GM19193 (cell line): ENCODE measurements around the gene RHOT1.

Source experiments
- POLR2A ChIP-seq: IDR thresholded peaks from 4 replicates; pipeline ENCODE4 v1.6.1; 2011; ENCODE audit not compliant: insufficient read depth, insufficient read length; ENCODE audit errors: extremely low read depth

Gene RHOT1

DNA sequence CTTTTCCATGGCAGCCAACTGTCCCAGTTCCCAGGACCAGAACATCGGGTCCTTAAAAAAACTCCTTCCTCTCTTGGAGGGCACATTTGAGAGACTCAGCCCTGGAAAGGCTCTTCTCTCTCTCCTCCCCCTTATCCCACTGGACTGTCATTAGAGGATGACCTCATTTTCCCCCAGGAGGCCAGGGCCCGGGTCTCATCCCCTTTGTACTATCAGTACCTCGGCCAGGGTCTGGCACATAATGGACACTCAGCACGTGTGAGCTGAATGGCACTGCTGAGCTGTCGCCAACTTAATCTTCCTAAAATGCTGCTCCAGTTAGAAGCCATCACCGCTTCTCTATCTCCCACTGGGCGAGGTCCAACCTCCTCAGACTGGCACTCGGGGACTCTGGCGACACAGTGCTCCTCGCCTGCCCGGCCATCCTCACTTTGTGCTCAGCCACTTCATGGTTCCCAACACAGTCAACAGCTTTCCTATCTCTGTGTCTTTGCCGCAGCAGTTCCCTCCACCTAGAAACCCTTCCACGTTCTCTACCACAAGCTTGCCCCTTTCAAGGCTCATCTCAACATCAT, 119.7 kb downstream of the RHOT1 start:
- no peak for TF ChIP-seq POLR2A

DNA sequence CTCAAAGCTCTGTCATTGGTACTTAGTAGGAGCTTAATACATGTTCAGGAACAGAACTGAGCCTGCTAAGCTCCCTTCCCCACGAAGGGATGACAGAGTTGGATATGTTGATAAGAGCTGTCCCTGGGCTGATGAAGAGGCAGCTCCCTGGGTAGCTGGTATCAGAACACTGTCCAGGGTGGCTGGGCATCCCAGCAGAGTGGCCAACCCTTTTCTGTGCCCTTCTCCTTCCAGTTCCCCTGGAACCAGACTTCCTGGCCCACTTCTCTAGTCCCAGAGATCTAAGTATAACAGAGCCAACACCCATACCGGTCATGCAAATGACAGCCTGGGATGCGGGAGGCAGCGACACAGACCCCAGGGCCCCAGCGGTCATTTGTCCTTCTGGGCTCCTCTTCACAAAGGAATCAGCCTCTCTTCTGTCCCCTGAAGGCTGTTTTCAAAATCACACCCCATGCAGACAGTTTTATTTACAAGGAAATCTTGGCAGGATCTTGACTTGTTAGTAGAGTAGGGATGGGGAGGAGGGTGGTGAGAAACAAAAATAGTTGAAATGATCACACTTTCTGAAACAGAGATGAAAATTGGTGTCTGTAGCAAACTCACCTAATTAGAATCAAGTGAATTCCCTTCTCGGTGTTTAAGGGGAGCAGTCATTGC, 122.0 kb downstream of the RHOT1 start:
- no peak for TF ChIP-seq POLR2A

DNA sequence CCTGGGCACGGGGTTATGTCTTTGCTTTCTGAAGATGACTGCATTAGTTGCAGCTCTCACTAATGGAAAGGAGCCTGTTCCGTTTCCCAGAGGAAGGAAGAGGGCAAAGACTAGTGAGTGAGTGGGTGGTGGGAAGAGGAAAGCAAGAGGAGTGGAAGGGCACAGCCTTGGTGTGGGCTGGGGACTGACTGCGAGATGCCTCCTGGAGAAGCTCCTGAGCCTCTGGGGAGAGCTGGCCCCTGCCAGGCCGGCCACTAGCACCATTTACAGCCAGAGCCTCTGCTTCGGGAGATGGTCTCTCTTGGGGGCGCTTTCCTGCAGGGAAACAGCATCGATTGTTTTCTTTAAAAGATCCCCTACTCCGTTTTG, 122.5 kb downstream of the RHOT1 start:
- TF ChIP-seq POLR2A: no peak

DNA sequence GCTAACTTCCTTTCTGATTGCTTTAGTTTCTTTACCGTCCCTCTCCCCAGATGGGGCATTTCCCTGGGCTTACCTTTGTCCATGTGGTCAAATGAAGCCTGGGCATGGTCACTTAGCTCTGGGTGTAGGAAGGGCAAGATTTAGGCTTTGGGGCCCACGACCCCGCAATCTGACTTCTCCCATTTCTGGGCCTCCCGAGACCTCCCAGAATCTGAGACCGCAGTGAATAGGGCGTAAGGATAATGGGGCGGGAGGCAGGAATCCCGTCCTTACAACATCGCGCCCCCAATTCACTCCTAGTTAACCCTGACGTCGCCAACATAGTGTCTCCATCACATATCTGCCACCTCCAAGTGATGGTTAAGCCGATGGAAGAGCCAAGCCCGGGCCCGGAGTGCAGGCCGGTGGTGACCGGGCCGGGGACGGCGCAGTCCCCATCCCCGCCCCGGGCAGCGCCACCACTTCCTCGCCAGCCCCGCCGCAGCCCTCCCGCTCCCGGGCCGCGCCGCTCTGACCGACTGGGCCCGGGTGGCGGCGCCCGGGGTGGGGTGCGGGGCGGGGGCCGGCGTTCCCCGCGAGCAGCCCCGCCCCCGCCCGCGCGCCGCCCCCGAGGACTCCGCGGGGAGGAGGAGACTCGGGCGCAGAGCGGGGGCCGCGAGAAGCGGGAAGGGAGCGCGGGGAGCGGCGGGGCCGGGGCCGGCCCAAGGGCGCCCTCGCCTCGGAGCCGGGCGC, 123.1 kb downstream of the RHOT1 start, which contains the start of gene RHBDL3:
Gene RHBDL3 (plus strand): TSS at position 641 of the 732 bp plus-strand sequence. CDS start 358 bp downstream, outside the sequence.
- TF ChIP-seq POLR2A: no peak

DNA sequence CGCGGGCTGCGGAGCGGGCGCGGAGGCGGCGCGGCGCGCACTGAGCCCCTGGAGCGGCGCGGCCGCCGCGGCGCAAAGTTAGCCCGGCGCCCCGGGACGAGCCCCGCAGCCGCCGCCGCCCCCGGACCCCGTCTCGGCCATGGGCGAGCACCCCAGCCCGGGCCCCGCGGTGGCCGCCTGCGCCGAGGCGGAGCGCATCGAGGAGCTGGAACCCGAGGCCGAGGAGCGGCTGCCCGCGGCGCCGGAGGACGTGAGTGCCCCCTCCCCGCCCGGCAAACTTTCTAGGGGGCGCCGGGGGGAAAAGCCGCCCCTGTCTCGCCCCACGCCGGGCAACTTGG, 123.7 kb downstream of the RHOT1 start:
- no peak for TF ChIP-seq POLR2A

DNA sequence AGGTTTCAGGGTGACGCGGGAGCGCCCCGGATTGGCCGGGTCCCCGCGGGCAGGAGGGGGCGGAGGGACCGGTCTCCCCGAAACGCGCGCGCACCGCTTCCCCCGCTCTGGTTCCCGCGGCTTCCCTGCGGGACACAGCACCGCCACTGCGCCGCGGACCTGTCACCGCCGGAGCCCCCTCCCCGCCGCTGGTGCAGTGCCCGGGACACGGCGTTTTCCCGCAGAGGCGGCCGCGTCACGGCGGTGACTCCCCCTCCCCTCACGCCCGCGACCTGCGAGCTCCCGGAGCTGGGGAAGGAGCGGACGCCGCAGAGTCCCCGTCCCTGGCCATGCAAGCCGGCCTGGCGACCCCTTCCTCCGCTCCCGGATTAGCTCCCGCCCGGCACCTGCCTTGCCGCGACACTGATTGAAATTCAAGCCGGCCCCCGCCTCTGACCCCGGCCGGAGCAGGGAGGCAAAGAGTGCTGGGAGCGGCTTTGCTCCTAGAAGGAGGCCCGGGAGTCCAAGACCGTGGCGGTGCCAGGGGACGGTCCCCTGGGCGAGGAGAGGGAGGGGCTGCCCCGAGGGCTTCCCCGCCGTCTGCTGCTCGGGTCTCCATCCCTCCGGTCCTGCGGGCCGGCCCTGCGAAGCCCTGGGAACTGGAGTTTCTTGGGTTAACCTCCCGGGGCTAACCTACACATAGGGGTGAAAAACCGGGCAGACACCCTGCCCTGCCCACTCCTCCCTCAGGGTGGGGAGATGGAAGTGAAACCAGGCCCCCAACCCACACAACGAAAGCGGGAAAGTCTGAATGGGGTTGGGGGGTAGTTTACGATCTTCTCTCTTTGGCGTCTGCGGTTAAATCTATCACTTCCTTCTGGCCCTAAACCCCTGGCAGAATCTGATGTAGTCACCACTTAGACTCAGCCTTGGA, 124.3 kb downstream of the RHOT1 start:
- no peak for TF ChIP-seq POLR2A

DNA sequence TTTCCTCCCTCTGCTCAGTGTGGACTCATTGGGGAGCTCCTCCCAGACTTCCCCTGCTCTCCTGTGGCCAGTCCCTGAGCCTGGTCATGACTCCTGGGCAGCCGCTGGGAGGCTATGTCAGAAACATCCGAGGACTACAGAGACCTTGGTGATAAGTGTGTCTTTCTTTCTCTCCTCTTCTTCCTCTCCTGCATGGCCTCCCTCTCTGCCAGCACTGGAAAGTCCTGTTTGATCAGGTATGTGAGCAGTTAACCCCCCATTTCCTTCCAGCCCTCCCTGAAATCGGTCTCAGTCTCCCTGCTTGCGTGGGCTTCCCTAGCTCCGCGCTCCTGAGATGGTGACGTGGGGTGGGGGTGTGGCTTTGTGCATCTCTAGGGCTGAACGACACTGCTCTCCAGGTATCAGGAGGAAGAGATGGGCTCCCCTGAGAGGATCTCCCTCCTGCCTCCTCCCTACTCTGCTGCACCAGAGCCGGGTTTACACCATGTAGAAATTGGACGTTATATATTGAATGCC, 125.4 kb downstream of the RHOT1 start:
- no peak for TF ChIP-seq POLR2A

DNA sequence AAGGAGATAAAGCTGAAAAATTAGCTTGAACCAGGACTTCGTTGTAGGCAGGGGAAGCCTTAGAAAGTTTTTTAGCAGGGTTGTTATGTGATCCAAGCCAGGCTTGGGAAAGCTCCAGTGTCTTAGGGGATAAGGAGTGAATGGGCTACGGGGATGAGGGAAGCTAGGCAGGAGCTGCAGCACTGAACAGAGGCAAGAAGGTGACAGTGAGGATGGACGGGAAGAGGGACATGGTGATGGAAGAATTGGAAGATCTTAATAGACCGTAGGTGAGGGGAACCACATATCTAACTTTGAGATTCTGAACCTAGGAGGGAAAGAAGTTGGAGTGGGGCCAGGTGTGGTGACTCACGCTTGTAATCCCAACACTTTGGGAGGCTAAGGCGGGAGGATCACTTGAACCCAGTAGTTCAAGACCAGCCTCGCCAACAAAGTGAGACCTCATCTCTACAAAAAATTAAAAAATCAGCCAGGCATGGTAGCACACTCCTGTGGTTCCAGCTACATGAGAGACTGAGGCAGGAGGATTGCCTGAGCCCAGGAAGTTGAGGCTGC, 126.5 kb downstream of the RHOT1 start:
- TF ChIP-seq POLR2A: no peak

DNA sequence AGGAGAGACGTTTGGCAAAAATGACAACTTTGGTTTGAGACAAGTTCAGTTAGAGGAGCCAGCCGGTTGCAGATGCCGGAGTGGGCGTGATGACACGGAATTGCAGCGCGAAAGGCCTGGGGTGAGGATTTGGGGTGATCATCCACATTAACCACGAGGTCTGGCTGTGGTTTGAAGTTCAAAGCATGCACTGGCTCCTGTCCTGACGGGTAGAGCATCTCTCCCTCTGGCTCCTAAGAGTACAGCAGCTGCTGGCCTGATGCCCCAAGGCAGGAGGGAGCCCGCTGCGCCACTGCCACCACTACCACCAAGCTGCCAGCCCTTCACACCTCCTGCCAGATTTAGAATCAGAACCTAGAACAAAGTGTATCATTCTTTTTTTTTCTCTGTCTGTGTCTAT, 127.1 kb downstream of the RHOT1 start:
- TF ChIP-seq POLR2A: no peak

DNA sequence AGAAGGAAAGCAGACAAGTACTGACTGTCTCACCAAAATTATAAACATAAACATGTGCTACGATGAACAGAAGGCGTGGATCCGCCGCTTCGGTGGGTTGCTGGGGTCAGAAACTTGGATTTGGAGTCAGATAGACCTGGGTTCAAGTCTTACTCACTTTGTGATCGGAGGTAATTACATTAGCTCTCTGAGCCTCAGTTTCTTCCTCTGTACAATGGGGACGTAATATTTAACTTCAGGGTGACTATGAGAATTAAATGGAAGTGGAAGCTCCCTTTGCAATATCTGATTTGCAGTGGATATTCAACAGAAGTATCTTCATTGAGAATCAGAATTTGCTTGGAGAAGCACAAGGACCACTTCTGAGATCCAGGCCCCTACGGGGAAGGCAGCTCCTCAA, 129.5 kb downstream of the RHOT1 start:
- no peak for TF ChIP-seq POLR2A

DNA sequence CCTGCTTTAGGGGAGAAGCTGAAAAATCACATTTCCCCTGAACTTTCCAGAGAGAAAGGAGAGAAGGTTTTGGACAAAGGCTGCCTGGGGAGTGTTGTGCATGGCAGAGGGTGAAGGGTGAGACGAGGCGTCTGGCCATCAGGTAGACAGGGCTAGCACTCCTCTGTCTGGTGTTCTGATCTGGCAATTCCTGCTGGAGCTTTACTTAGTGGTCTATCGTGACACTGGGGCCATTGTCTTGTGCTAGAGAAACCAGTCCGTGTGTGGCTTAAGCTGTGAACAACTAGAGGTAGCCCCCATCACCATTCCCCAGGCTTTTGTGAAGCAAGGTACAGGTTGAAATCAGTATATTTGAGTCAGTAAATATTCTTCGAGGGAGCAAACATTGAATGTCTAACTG, 131.8 kb downstream of the RHOT1 start:
- no peak for TF ChIP-seq POLR2A

DNA sequence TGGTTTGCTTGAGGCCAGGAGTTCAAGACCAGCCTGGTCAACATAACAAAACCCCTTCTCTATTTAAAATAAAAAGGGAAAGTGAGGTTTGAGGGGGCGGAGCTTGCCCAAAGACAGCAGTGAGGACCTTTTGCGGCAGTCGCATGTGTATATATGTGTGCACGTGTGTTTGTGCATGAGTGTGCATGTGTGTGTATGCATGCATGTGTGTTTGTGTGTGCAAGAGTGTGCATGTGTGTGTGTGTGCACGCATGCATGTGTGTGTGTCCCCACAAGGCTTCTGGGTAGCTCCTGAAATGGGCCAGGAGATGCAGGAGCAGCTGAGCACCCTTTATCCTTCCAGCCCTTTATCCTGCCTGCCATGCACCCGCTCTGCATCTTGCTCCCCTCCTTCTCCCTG, 132.3 kb downstream of the RHOT1 start:
- TF ChIP-seq POLR2A: no peak
